MM.1S (cell line): ENCODE measurements around the gene TNKS1BP1.

Experiments used
- DNase-seq: peaks from one replicate; pipeline ENCODE4 v3.0.0-alpha.2; 2015
- H2AFZ ChIP-seq: fragments of 300-600 bp; sonication (generic); 2 replicates; pipeline ENCODE4 v1.6.0; 2016; ENCODE audit warnings: antibody characterized with exemption, low read length
- H3F3A ChIP-seq: fragments of 300-600 bp; sonication (generic); 2 replicates; pipeline ENCODE4 v1.6.1; 2016; ENCODE audit warnings: mild to moderate bottlenecking, antibody characterized with exemption, low read length, moderate library complexity, mixed read lengths; ENCODE audit not compliant: insufficient read depth
- H3K27ac ChIP-seq: fragments of 300-600 bp; sonication (generic); 2 replicates; pipeline ENCODE4 v1.5.1; 2016; ENCODE audit warnings: mild to moderate bottlenecking, low read length
- H3K27me3 ChIP-seq: fragments of 300-600 bp; sonication (generic); replicated peaks from 2 replicates; pipeline ENCODE4 v1.6.0; 2016; ENCODE audit warnings: low read length; ENCODE audit not compliant: insufficient read depth
- H3K36me3 ChIP-seq: fragments of 300-600 bp; sonication (generic); replicated peaks from 2 replicates; pipeline ENCODE4 v1.6.1; 2016; ENCODE audit warnings: mild to moderate bottlenecking, low read length, mixed read lengths; ENCODE audit not compliant: insufficient read depth
- H3K4me1 ChIP-seq: fragments of 300-600 bp; sonication (generic); 2 replicates; pipeline ENCODE4 v1.6.1; 2016; ENCODE audit warnings: low read length, mixed read lengths
- H3K4me2 ChIP-seq: fragments of 300-600 bp; sonication (generic); 2 replicates; pipeline ENCODE4 v1.6.0; 2016; ENCODE audit warnings: low read depth, low read length
- H3K4me3 ChIP-seq: fragments of 300-600 bp; sonication (generic); 2 replicates; pipeline ENCODE4 v1.5.1; 2016; ENCODE audit warnings: low read length, mixed read lengths
- H3K79me2 ChIP-seq: fragments of 300-600 bp; sonication (generic); 2 replicates; pipeline ENCODE4 v1.6.1; 2016; ENCODE audit warnings: mixed run types, low read length, mixed read lengths
- H3K9ac ChIP-seq: fragments of 300-600 bp; sonication (generic); 2 replicates; pipeline ENCODE4 v1.6.1; 2016; ENCODE audit warnings: low read length, mixed read lengths
- H3K9me2 ChIP-seq: fragments of 300-600 bp; sonication (generic); replicated peaks from 2 replicates; pipeline ENCODE4 v1.6.1; 2016; ENCODE audit warnings: mild to moderate bottlenecking, low read length, mixed read lengths; ENCODE audit not compliant: insufficient read depth
- H3K9me3 ChIP-seq: fragments of 300-600 bp; sonication (generic); replicated peaks from 2 replicates; pipeline ENCODE4 v1.6.1; 2016; ENCODE audit warnings: mild to moderate bottlenecking, low read length, mixed read lengths; ENCODE audit not compliant: insufficient read depth
- H4K20me1 ChIP-seq: fragments of 300-600 bp; sonication (generic); 2 replicates; pipeline ENCODE4 v1.6.1; 2016; ENCODE audit warnings: mild to moderate bottlenecking, low read length, moderate library complexity, mixed read lengths; ENCODE audit not compliant: insufficient read depth
- CTCF ChIP-seq: fragments of 300-600 bp; sonication (generic); IDR thresholded peaks from 2 replicates; pipeline ENCODE4 v1.5.1; 2016; ENCODE audit warnings: antibody characterized with exemption, low read length, mixed read lengths
- EZH2 ChIP-seq: fragments of 300-600 bp; sonication (generic); optimal IDR thresholded peaks from 2 replicates; pipeline ENCODE3; 2017; ENCODE audit warnings: low read depth, mild to moderate bottlenecking, antibody characterized with exemption, low read length, mixed read lengths
- EZH2phosphoT487 ChIP-seq: fragments of 300-600 bp; sonication (generic); IDR thresholded peaks from 2 replicates; pipeline ENCODE4 v1.6.1; 2018; ENCODE audit warnings: antibody characterized with exemption, low read length

TNKS1BP1 gene

GRCh38 chr11:57353852-57354251 lies 29.1 kb upstream of the TNKS1BP1 start:
- Histone ChIP-seq H3K27me3 (no peaks in the 10 kb centered on the region), H3K36me3 (no peaks in the 10 kb centered on the region), H3K4me2 (no peak overlapping the region), H3K9ac (no peak overlapping the region), H3K4me3 (no peak overlapping the region), H3K79me2 (no peaks in the 10 kb centered on the region), H3K27ac (no peak overlapping the region), H3K4me1 (no peaks in the 10 kb centered on the region), H3K9me3 (no peaks in the 10 kb centered on the region), H4K20me1 (no peaks in the 10 kb centered on the region), H2AFZ (no peak overlapping the region), H3K9me2 (no peaks in the 10 kb centered on the region), H3F3A (no peaks in the 10 kb centered on the region)
- no peak for DNase-seq
- TF ChIP-seq EZH2phosphoT487 = no peak
- TF ChIP-seq EZH2 = no peak
- no peak for TF ChIP-seq CTCF

GRCh38 chr11:57353446-57353845 lies 28.7 kb upstream of the TNKS1BP1 start:
- Histone ChIP-seq H3K27ac (no peak overlapping the region), H3K9ac (no peak overlapping the region), H3K4me2 (no peak overlapping the region), H4K20me1 (no peaks in the 10 kb centered on the region), H2AFZ (no peak overlapping the region), H3K36me3 (no peaks in the 10 kb centered on the region), H3K79me2 (no peaks in the 10 kb centered on the region), H3K9me3 (no peaks in the 10 kb centered on the region), H3K27me3 (no peaks in the 10 kb centered on the region), H3F3A (no peaks in the 10 kb centered on the region), H3K9me2 (no peaks in the 10 kb centered on the region), H3K4me1 (no peaks in the 10 kb centered on the region), H3K4me3 (no peak overlapping the region)
- DNase-seq = no peak
- no peak for TF ChIP-seq CTCF
- no peak for TF ChIP-seq EZH2phosphoT487

- Histone ChIP-seq H3K9ac (no peak overlapping the region), H3K9me2 (no peaks in the 10 kb centered on the region), H3K4me3 (no peak overlapping the region), H3K4me2 (no peak overlapping the region), H3K36me3 (no peaks in the 10 kb centered on the region), H3K9me3 (no peaks in the 10 kb centered on the region), H3K79me2 (no peaks in the 10 kb centered on the region), H3K4me1 (no peaks in the 10 kb centered on the region), H4K20me1 (no peaks in the 10 kb centered on the region), H2AFZ (no peak overlapping the region), H3K27me3 (0 out of 2 replicates have a peak, but pooled peaks cover 1% of the 10 kb centered on the region), H3F3A (no peaks in the 10 kb centered on the region), H3K27ac (no peak overlapping the region)
- no peak for TF ChIP-seq CTCF
- no peak for TF ChIP-seq EZH2phosphoT487
- no peak for DNase-seq
These were observed 28.3 kb upstream of the TNKS1BP1 start for GRCh38 chr11:57353036-57353435.
